Erythroblast (primary cell): ENCODE measurements around the gene SH3BGRL2.
"Not testable (repeated sequence)": the region's sequence is repeated elsewhere in the genome, so short reads cannot be mapped to it uniquely, and the experiment has no call there.

Experiments used
- DNase-seq, 2 experiments: peaks; one replicate each; lab custom pipeline; 2025; lab: John Stamatoyannopoulos, UW
- GATA1 ChIP-seq: IDR thresholded peaks from 2 replicates; pipeline ENCODE4 v1.6.1; 2011; ENCODE audit warnings: low read depth, mild to moderate bottlenecking, control low read depth, low read length, moderate library complexity
- POLR2A ChIP-seq: IDR thresholded peaks from 2 replicates; pipeline ENCODE4 v1.6.1; 2011; ENCODE audit warnings: mild to moderate bottlenecking, low read length

Gene SH3BGRL2

GRCh38 chr6:79735183-79735582 is 104.1 kb downstream of the SH3BGRL2 start:
- TF ChIP-seq POLR2A (no peak), GATA1 (no peak)
- DNase-seq: no peak

- TF ChIP-seq POLR2A: no peak
- TF ChIP-seq GATA1: no peak
- no peak for DNase-seq
Observed at GRCh38 chr6:79737172-79737571, 106.0 kb downstream of the SH3BGRL2 start.

GRCh38 chr6:79742030-79742429 is 110.9 kb downstream of the SH3BGRL2 start:
- no peak for DNase-seq

GRCh38 chr6:79745282-79745681 is 114.2 kb downstream of the SH3BGRL2 start:
- not testable (repeated sequence) for DNase-seq

More at GRCh38 chr6:79742030-79742429, 110.9 kb downstream of the SH3BGRL2 start:
- TF ChIP-seq POLR2A (no peak), GATA1 (no peak)

GRCh38 chr6:79746325-79746724 is 115.2 kb downstream of the SH3BGRL2 start:
- DNase-seq: not testable (repeated sequence)

- TF ChIP-seq GATA1 (no peak), POLR2A (no peak)
- no peak for DNase-seq
Observed at GRCh38 chr6:79750806-79751205, 119.7 kb downstream of the SH3BGRL2 start.
